ENCODE measurements around the gene GNA12. TPM values are rescaled to one million over a fixed set of nuclear protein-coding genes. Genes with fewer than 3 reads are reported as not detected.

Gene GNA12, protein sequence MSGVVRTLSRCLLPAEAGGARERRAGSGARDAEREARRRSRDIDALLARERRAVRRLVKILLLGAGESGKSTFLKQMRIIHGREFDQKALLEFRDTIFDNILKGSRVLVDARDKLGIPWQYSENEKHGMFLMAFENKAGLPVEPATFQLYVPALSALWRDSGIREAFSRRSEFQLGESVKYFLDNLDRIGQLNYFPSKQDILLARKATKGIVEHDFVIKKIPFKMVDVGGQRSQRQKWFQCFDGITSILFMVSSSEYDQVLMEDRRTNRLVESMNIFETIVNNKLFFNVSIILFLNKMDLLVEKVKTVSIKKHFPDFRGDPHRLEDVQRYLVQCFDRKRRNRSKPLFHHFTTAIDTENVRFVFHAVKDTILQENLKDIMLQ
- total RNA-seq, result 29.5 TPM

- Histone ChIP-seq H3K27me3 (no peaks in the 10 kb centered on the region), H3K9me3 (no peaks in the 10 kb centered on the region)
Observed at GRCh38 chr7:2844153-2845033, at the start of gene GNA12. Gene GNA12, minus strand, starts transcription at chr7:2844308. Its CDS starts 147 bp downstream, at chr7:2844161.

GRCh38 chr7:2893411-2893861 lies 49.3 kb upstream of the GNA12 start:
- TF ChIP-seq POLR2AphosphoS5 (IDR thresholded peaks at IDR 0.05; ENCODE audit: insufficient read depth in 1 of 2, low read depth in 1 of 2) (no peak), CTCF (IDR thresholded peaks at IDR 0.05) (no peak), POLR2A (IDR thresholded peaks at IDR 0.05) (no peak)
- no peaks in the 10 kb centered on the region for H3K27me3 ChIP-seq
- no peak overlapping the region for H3K4me3 ChIP-seq
- H3K27ac ChIP-seq, result no peak overlapping the region
- DNase-seq (ENCODE audit: extremely low spot score in 2 of 2), result no peak
- no peaks in the 10 kb centered on the region for H3K4me1 ChIP-seq
- no peaks in the 10 kb centered on the region for H3K36me3 ChIP-seq
- H3K9me3 ChIP-seq, result no peaks in the 10 kb centered on the region
- intact Hi-C loops (cut with DNase I), result no loop called here

More at GRCh38 chr7:2844153-2845033, at the start of gene GNA12:
- TF ChIP-seq POLR2A (IDR thresholded peaks at IDR 0.05) (peak in 1 of 2 donors; percentile 67), POLR2AphosphoS5 (IDR thresholded peaks at IDR 0.05; ENCODE audit: insufficient read depth in 1 of 2, low read depth in 1 of 2) (peak; percentile 50 to 65), CTCF (IDR thresholded peaks at IDR 0.05) (no peak)
- intact Hi-C loops (cut with DNase I), result no loop called here
- peak within 1 kb of the TSS; percentile 55 for H3K27ac ChIP-seq
- peaks cover 27% of the 10 kb centered on the region for H3K4me1 ChIP-seq
- peak within 1 kb of the TSS; percentile 60 to 80 for H3K4me3 ChIP-seq
- H3K36me3 ChIP-seq, result no peaks in the 10 kb centered on the region
- peak in 1 of 2 donors; percentile 99 for DNase-seq (ENCODE audit: extremely low spot score in 2 of 2)

- DNase-seq (ENCODE audit: extremely low spot score in 2 of 2), result no peak
- Histone ChIP-seq H3K9me3 (no peaks in the 10 kb centered on the region), H3K36me3 (no peaks in the 10 kb centered on the region), H3K27ac (no peak overlapping the region), H3K27me3 (no peaks in the 10 kb centered on the region), H3K4me3 (no peak overlapping the region), H3K4me1 (no peaks in the 10 kb centered on the region)
- intact Hi-C loops (cut with DNase I), result no loop called here
- TF ChIP-seq CTCF (IDR thresholded peaks at IDR 0.05) (no peak), POLR2A (IDR thresholded peaks at IDR 0.05) (no peak), POLR2AphosphoS5 (IDR thresholded peaks at IDR 0.05; ENCODE audit: insufficient read depth in 1 of 2, low read depth in 1 of 2) (no peak)
Observed at GRCh38 chr7:2892549-2892948, 48.4 kb upstream of the GNA12 start.

GRCh38 chr7:2887816-2888215 lies 43.7 kb upstream of the GNA12 start:
- H3K36me3 ChIP-seq, result no peaks in the 10 kb centered on the region
- H3K27me3 ChIP-seq, result no peaks in the 10 kb centered on the region
- no peak overlapping the region for H3K4me3 ChIP-seq
- DNase-seq (ENCODE audit: extremely low spot score in 2 of 2), result no peak
- no peak overlapping the region for H3K27ac ChIP-seq
- TF ChIP-seq POLR2A (IDR thresholded peaks at IDR 0.05), result no peak
- no peak for TF ChIP-seq CTCF (IDR thresholded peaks at IDR 0.05)
- TF ChIP-seq POLR2AphosphoS5 (IDR thresholded peaks at IDR 0.05; ENCODE audit: insufficient read depth in 1 of 2, low read depth in 1 of 2), result no peak
- intact Hi-C loops (cut with DNase I), result loop anchor here (10.0 kb wide), 1 partner anchor 267 kb away; no protein-coding TSS in a partner anchor
- H3K4me1 ChIP-seq, result no peaks in the 10 kb centered on the region
- no peaks in the 10 kb centered on the region for H3K9me3 ChIP-seq

All from vagina (tissue), 2 donors.